GM19238 (cell line): Measurements from ENCODE around the gene DNMBP.
"Not testable (repeated sequence)": the region's sequence is repeated elsewhere in the genome, so short reads cannot be mapped to it uniquely, and the experiment has no call there.

Source experiments
- DNase-seq: peaks from one replicate; pipeline ENCODE4 v3.0.0; 2011; ENCODE audit warnings: low spot score; ENCODE audit not compliant: insufficient read length

DNMBP gene

GRCh38 chr10:99863535-99864240, 146.1 kb downstream of the DNMBP start:
- DNase-seq, result not testable (repeated sequence)

- no peak for DNase-seq
These were observed 149.3 kb downstream of the DNMBP start for GRCh38 chr10:99860466-99860865.

GRCh38 chr10:99859585-99859984, 150.2 kb downstream of the DNMBP start:
- no peak for DNase-seq

GRCh38 chr10:99858849-99859248, 150.9 kb downstream of the DNMBP start:
- DNase-seq, result no peak

GRCh38 chr10:99855479-99856071, 154.2 kb downstream of the DNMBP start:
- no peak for DNase-seq

GRCh38 chr10:99854860-99855259, 154.9 kb downstream of the DNMBP start:
- no peak for DNase-seq

GRCh38 chr10:99853655-99854054, 156.1 kb downstream of the DNMBP start:
- DNase-seq, result no peak

GRCh38 chr10:99852481-99853213, 157.1 kb downstream of the DNMBP start:
- DNase-seq, result no peak

- DNase-seq, result no peak
These were observed 157.9 kb downstream of the DNMBP start for GRCh38 chr10:99851825-99852224.

- no peak for DNase-seq
These were observed 158.9 kb downstream of the DNMBP start for GRCh38 chr10:99850767-99851340.

GRCh38 chr10:99850021-99850766, 159.6 kb downstream of the DNMBP start:
- DNase-seq, result no peak

- no peak for DNase-seq
These were observed 160.2 kb downstream of the DNMBP start for GRCh38 chr10:99849536-99849935.

- no peak for DNase-seq
These were observed 160.7 kb downstream of the DNMBP start for GRCh38 chr10:99849057-99849456.

- peak; percentile 27 for DNase-seq
These were observed 163.8 kb downstream of the DNMBP start for GRCh38 chr10:99845837-99846382.

GRCh38 chr10:99844433-99844955, 165.3 kb downstream of the DNMBP start:
- DNase-seq, result no peak

GRCh38 chr10:99843310-99843709, 166.4 kb downstream of the DNMBP start:
- no peak for DNase-seq

GRCh38 chr10:99841746-99842145, 168.0 kb downstream of the DNMBP start:
- no peak for DNase-seq

GRCh38 chr10:99840859-99841258, 168.9 kb downstream of the DNMBP start:
- DNase-seq, result not testable (repeated sequence)

- no peak for DNase-seq
These were observed 173.0 kb downstream of the DNMBP start for GRCh38 chr10:99836711-99837110.

GRCh38 chr10:99835947-99836346, 173.8 kb downstream of the DNMBP start:
- DNase-seq, result no peak

- no peak for DNase-seq
These were observed 175.3 kb downstream of the DNMBP start for GRCh38 chr10:99834410-99834809.
